DOHH2 (cell line): Measurements from ENCODE around the gene MPHOSPH9.

Experiments
- CTCF ChIP-seq: fragments of 200-600 bp; sonication (generic); IDR thresholded peaks from one replicate; pipeline ENCODE4 v1.5.1; 2014; ENCODE audit warnings: antibody characterized with exemption, mild to moderate bottlenecking, low read depth, low read length; ENCODE audit not compliant: poor library complexity, severe bottlenecking
- EZH2phosphoT487 ChIP-seq: fragments of 200-600 bp; sonication (generic); IDR thresholded peaks from 2 replicates; pipeline ENCODE4 v1.6.1; 2017; ENCODE audit warnings: borderline replicate concordance, mild to moderate bottlenecking, antibody characterized with exemption, low read length, moderate library complexity, mixed read lengths

DNA sequence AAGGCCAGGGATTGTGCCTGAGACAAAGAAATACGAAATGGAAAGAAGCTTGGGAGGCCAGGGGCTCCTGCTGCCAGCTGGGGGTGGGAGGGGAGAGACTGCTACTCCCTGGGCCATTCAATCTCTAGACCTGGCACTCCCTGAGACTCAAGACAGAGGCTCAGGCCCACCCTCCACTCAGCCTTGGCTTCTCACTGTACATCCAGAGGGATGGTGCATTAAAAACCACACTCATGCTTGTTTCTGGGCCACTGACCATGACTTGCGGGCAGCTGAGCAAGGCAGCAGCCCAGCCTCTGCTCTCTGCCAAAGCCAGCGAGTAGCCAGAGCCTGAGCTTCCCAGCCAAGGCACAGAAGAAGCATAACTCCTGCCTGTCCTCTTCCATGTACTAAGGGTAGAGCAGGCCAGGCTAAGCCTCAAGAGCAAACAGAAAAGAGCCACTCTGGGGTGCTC, 123.6 kb downstream of the MPHOSPH9 start:
- TF ChIP-seq CTCF (no peak), EZH2phosphoT487 (no peak)
